Lower leg skin (tissue), 3 donors: Measurements from ENCODE around the gene PKMYT1.

Source experiments
- POLR2A ChIP-seq, 2 donors: fragments of 450-650 bp; IDR thresholded peaks; one replicate each; pipeline ENCODE4 v1.6.1; 2016 to 2017; ENCODE audit warnings: antibody characterized with exemption in 2 of 2, mild to moderate bottlenecking in 1 of 2, moderate library complexity in 1 of 2
- TF ChIP-seq, protein P1 (sequence below), 3 donors: fragments of 450-650 bp; IDR thresholded peaks; one replicate each; pipeline ENCODE4 v1.5.1; 2016; ENCODE audit warnings: antibody characterized with exemption in 3 of 3, mild to moderate bottlenecking in 3 of 3, moderate library complexity in 2 of 3

DNA sequence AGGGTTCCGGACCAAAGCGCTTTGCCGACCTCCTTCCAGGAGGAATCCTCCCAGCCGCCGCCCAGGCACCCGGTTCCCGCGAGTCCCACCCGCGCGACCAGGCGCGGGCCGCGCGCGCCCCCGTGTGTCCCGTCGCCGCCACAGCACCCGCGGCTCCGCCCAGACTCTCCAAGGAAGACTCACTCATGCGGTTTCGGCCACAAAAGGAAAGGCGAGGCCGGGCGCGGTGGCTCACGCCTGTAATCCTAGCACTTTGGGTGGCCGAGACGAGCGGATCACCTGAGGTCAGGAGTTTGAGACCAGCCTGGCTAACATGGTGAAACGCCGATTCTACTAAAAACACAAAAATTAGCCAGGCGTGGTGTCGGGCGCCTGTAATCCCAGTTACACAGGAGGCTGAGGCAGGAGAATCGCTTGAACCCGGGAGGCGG lies 3.5 kb upstream of the PKMYT1 start:
- TF ChIP-seq, protein P1, sequence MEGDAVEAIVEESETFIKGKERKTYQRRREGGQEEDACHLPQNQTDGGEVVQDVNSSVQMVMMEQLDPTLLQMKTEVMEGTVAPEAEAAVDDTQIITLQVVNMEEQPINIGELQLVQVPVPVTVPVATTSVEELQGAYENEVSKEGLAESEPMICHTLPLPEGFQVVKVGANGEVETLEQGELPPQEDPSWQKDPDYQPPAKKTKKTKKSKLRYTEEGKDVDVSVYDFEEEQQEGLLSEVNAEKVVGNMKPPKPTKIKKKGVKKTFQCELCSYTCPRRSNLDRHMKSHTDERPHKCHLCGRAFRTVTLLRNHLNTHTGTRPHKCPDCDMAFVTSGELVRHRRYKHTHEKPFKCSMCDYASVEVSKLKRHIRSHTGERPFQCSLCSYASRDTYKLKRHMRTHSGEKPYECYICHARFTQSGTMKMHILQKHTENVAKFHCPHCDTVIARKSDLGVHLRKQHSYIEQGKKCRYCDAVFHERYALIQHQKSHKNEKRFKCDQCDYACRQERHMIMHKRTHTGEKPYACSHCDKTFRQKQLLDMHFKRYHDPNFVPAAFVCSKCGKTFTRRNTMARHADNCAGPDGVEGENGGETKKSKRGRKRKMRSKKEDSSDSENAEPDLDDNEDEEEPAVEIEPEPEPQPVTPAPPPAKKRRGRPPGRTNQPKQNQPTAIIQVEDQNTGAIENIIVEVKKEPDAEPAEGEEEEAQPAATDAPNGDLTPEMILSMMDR (IDR thresholded peaks at IDR 0.05) = no peak
- no peak for TF ChIP-seq POLR2A (IDR thresholded peaks at IDR 0.05)
